H1 (cell line): ENCODE measurements around the gene AP2B1. TPM values are rescaled to one million over a fixed set of nuclear protein-coding genes. Genes with fewer than 3 reads are reported as not detected.

Experiments used
- SP2 ChIP-seq: IDR thresholded peaks from 2 replicates; pipeline ENCODE4 v1.6.1; 2012; ENCODE audit warnings: mild to moderate bottlenecking, low read length, inconsistent platforms
- polyA plus RNA-seq, 7 experiments: library from polyadenylated mRNA; depleted of rRNA in 3 of 7; stranded (reverse) in 5 of 7; unstranded in 2 of 7; fragments of >200 nt in 5 of 7; fragments of 200-250 nt in 2 of 7; gene quantifications; 1 replicate in 5 of 7; 2 replicates in 1 of 7; 4 replicates in 1 of 7; pipeline versions ENCODE4 v1.2.1 to v1.2.3, GENCODE V29; 2011 to 2013; ENCODE audit warnings: missing spikeins in 2 of 7, mixed read lengths in 2 of 7
- total RNA-seq: library from RNA; stranded (reverse); fragmentation: NEBNext Ultra II Directional; extraction: Animal tissue kit (Norgen Biotek cat#: 25700); gene quantifications from 2 replicates; pipeline ENCODE4 v1.2.1, GENCODE V29; 2021

AP2B1 gene
- total and polyA plus RNA-seq, 2 of the 8 experiments (the other 6 are each of a cell fraction or from before 2014, with no cell fraction given), result 95.5 to 199 TPM

DNA sequence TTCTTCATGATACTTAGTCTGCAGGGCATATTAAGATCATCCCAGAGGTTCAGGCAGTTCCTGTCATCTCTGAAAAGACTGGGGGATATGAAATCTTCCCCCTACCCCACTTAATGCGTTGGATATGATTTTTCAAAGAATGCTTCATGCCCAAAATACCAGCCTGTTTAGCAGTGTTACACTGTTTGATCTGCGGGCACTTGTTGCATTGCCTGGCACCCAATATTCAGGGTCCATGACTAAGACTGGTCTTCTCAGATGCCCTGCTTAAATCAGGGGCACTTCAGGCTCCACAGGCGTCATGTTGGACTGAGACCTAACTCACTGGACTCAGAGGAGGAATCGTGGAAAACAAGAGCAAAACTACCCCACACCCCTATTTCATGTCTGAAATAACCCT lies 137.9 kb downstream of the AP2B1 start (continued):
- no peak for TF ChIP-seq SP2
